Stimulated activated naive CD8-positive, alpha-beta T cell treated with anti-CD3 and anti-CD28 coated beads, Interleukin-15, Interleukin-2, amounts not matched to agents 100 ng/mL and 50 ng/mL, for 24 hours (primary cell): ENCODE data around the gene FBXL16.
A peak's percentile ranks its signal among the peaks of the same experiment; 100 is the strongest.

ENCODE experiments used
- H3K27ac Mint-ChIP-seq: one replicate; pipeline ENCODE4 v1.8.0; 2021; ENCODE audit warnings: mild to moderate bottlenecking, mixed read lengths
- H3K27me3 Mint-ChIP-seq: one replicate; pipeline ENCODE4 v1.8.0; 2021; ENCODE audit warnings: mixed read lengths
- H3K36me3 Mint-ChIP-seq: one replicate; pipeline ENCODE4 v1.8.0; 2021; ENCODE audit warnings: low read depth, mixed read lengths
- H3K4me1 Mint-ChIP-seq: one replicate; pipeline ENCODE4 v1.8.0; 2021; ENCODE audit warnings: low read depth, mixed read lengths
- H3K4me3 Mint-ChIP-seq: one replicate; pipeline ENCODE4 v1.8.0; 2021; ENCODE audit warnings: mild to moderate bottlenecking, mixed read lengths
- H3K9me3 Mint-ChIP-seq: one replicate; pipeline ENCODE4 v1.8.0; 2021; ENCODE audit warnings: mixed read lengths

Gene FBXL16

GRCh38 chr16:728890-729744, 23.5 kb upstream of the FBXL16 start:
- Mint-ChIP-seq H3K27me3 (no peaks in the 10 kb centered on the region), H3K27ac (no peak overlapping the region), H3K9me3 (no peaks in the 10 kb centered on the region), H3K36me3 (no peaks in the 10 kb centered on the region), H3K4me3 (peak overlapping the region; percentile 51), H3K4me1 (no peaks in the 10 kb centered on the region)

- no peaks in the 10 kb centered on the region for H3K9me3 Mint-ChIP-seq
- H3K27ac Mint-ChIP-seq, result no peak overlapping the region
- H3K27me3 Mint-ChIP-seq, result no peaks in the 10 kb centered on the region
- H3K36me3 Mint-ChIP-seq, result no peaks in the 10 kb centered on the region
- H3K4me3 Mint-ChIP-seq, result peak overlapping the region; percentile 51
- H3K4me1 Mint-ChIP-seq, result no peaks in the 10 kb centered on the region
These were observed 22.7 kb upstream of the FBXL16 start for GRCh38 chr16:728131-728889.

DNA sequence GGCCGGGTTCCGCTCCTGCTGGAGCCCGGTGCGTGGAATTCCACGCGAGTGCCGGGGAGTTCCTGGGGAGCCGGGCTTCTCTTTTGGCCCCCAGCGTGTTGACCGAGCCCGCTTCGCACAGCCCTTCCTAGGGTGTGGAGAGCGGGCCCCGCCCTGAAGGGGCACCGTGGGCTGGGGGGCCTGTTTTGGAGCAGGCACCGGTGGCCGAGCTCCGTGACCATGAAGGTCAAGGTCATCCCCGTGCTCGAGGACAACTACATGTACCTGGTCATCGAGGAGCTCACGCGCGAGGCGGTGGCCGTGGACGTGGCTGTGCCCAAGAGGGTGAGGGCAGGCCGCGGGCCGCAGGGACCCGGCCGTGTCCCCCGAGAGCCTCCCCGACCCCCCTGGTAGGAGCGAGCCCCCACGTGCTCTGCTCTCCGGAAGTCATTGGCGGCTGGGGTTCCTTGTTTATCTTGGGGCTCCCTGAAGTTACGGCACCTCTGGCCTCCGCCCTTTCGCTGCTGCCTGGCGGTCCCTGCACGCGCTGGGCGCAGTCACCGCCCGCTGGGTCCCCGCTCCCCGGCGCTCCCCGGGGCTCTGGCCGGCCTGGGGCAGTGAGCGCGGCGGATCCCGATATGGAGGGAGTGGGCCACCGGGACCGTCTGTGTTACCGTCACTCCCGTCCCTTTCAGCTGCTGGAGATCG, 21.8 kb upstream of the FBXL16 start:
- H3K27me3 Mint-ChIP-seq, result no peaks in the 10 kb centered on the region
- no peak overlapping the region for H3K27ac Mint-ChIP-seq
- H3K4me3 Mint-ChIP-seq, result peak overlapping the region; percentile 70
- no peaks in the 10 kb centered on the region for H3K9me3 Mint-ChIP-seq
- no peaks in the 10 kb centered on the region for H3K36me3 Mint-ChIP-seq
- H3K4me1 Mint-ChIP-seq, result peaks cover 6% of the 10 kb centered on the region

- no peaks in the 10 kb centered on the region for H3K9me3 Mint-ChIP-seq
- no peaks in the 10 kb centered on the region for H3K36me3 Mint-ChIP-seq
- H3K27me3 Mint-ChIP-seq, result no peaks in the 10 kb centered on the region
- peak within 1 kb of the TSS; percentile 70 for H3K4me3 Mint-ChIP-seq
- H3K4me1 Mint-ChIP-seq, result peaks cover 11% of the 10 kb centered on the region
- no peak within 1 kb of the TSS for H3K27ac Mint-ChIP-seq
These were observed 21.1 kb upstream of the FBXL16 start, which contains the start of the genes CCDC78 and HAGHL for GRCh38 chr16:726438-727290. Gene CCDC78, minus strand, starts transcription at chr16:726443. Its CDS starts 76 bp downstream, at chr16:726367. Gene HAGHL, plus strand, starts transcription at chr16:727106. Its CDS starts 404 bp downstream, at chr16:727510.

GRCh38 chr16:726188-726437, 20.5 kb upstream of the FBXL16 start:
- no peaks in the 10 kb centered on the region for H3K27me3 Mint-ChIP-seq
- H3K27ac Mint-ChIP-seq, result no peak overlapping the region
- no peaks in the 10 kb centered on the region for H3K9me3 Mint-ChIP-seq
- H3K4me1 Mint-ChIP-seq, result peaks cover 11% of the 10 kb centered on the region
- no peaks in the 10 kb centered on the region for H3K36me3 Mint-ChIP-seq
- no peak overlapping the region for H3K4me3 Mint-ChIP-seq

GRCh38 chr16:725463-726187, 20.0 kb upstream of the FBXL16 start:
- H3K27ac Mint-ChIP-seq, result no peak overlapping the region
- no peaks in the 10 kb centered on the region for H3K36me3 Mint-ChIP-seq
- H3K4me3 Mint-ChIP-seq, result no peak overlapping the region

DNA sequence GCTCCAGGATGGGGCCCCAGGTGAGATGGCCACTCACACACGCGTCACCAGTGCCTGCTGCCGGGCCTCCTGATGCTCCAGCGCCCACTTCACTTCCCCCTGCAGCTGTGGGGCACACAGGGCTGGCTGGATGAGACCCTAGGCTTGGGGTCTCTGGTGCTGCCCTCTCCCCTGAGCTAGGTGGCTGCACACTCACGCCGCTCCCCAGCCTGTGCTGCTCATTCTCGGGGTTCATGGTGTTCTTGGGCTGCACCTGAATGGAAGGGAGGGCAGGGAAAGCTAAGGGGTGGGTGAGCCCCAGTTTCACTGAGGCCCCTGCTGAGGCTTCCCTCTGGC, 19.4 kb upstream of the FBXL16 start:
- Mint-ChIP-seq H3K27ac (no peak overlapping the region), H3K36me3 (no peaks in the 10 kb centered on the region), H3K27me3 (no peaks in the 10 kb centered on the region), H3K4me1 (peaks cover 16% of the 10 kb centered on the region), H3K4me3 (no peak overlapping the region), H3K9me3 (no peaks in the 10 kb centered on the region)

More at GRCh38 chr16:725463-726187, 20.0 kb upstream of the FBXL16 start:
- Mint-ChIP-seq H3K4me1 (peaks cover 11% of the 10 kb centered on the region), H3K27me3 (no peaks in the 10 kb centered on the region), H3K9me3 (no peaks in the 10 kb centered on the region)

DNA sequence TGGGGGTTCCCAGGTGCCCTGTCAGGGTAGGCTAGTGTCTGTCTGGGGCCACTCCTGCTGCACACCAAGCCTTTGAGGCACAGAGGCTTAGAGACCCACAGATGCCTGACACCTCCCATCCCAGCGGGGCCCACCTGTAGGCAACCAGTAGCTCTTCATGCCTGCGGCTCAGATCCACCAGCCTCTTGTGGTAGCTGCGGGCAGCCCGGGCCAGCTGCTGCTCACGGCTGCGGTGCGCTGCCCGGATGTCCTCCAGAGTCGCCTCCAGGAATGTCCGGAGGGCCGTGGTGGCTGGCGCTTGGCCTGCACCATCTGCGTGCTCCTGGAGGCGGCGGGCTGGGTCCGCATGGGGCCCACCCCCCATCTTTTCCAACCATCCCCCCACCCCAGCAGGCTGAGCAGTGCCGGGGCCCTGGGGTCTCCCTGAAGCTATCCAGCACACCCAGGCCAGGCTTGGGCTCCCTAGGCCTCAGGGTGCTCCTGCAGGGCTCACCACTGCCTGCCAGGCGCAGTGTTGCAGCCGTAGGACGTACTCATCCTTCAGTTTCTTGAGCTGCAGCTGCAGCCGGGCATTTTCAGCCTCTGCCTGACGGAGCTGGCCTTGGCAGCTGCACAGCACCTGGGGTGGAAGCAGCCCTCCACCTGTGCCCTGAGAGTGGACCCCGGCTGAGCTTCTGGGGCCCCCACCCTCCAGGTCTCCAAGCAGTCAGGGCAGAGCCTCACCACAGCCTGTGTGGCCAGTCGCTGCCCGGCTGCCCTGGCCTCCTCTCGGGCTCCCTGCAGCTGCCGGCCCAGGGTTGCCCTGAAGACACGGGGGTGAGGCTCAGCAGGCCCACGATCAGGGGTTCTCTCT, 18.8 kb upstream of the FBXL16 start:
- H3K36me3 Mint-ChIP-seq, result no peaks in the 10 kb centered on the region
- H3K9me3 Mint-ChIP-seq, result no peaks in the 10 kb centered on the region
- no peaks in the 10 kb centered on the region for H3K27me3 Mint-ChIP-seq
- no peak overlapping the region for H3K27ac Mint-ChIP-seq
- H3K4me3 Mint-ChIP-seq, result no peak overlapping the region
- H3K4me1 Mint-ChIP-seq, result peaks cover 22% of the 10 kb centered on the region

- H3K27me3 Mint-ChIP-seq, result no peaks in the 10 kb centered on the region
- H3K4me3 Mint-ChIP-seq, result no peak overlapping the region
- no peaks in the 10 kb centered on the region for H3K9me3 Mint-ChIP-seq
- peaks cover 29% of the 10 kb centered on the region for H3K4me1 Mint-ChIP-seq
- no peak overlapping the region for H3K27ac Mint-ChIP-seq
- H3K36me3 Mint-ChIP-seq, result no peaks in the 10 kb centered on the region
These were observed 18.1 kb upstream of the FBXL16 start for GRCh38 chr16:723695-724094.

DNA sequence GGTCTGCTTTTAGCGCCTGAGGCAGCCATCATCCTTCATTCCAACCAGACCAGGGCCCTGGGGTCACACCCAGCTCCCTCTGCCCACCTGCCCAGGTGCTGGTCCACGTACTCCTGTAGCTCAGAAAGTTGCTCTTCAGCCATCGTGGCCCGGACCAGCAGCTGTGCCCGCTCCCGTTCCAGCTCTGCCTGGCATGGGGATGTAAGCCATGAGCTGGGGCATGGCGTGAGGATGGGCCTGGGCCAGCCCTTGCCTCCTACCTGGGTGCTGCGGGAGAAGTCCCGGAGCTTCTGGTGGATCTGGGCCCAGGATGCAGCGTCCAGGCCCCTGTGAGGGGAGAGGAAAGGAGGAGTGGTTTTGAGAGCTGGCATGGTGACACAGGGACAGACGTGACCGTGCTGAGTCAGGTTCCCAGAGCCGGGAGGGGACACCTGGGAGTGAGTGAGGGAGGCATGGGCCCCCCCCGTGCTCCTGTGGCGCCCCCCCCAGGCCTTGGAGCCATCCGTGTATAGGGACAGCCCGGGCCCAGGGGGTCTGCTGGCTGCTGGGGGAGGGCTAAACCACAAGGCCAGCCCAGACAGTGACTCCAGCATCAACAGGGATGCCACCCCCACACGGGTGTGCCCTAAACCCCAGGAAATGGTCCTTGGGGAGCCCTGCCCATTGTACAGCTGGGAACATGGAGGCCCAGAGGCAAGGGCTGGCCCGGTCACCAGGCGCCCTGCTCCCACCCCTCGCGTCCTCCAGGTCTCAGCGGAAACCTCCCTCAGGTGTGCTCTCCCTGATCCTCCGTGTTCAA, 17.4 kb upstream of the FBXL16 start:
- Mint-ChIP-seq H3K4me3 (peak overlapping the region; percentile 45), H3K27me3 (no peaks in the 10 kb centered on the region), H3K4me1 (peaks cover 31% of the 10 kb centered on the region), H3K27ac (no peak overlapping the region), H3K9me3 (no peaks in the 10 kb centered on the region), H3K36me3 (no peaks in the 10 kb centered on the region)

DNA sequence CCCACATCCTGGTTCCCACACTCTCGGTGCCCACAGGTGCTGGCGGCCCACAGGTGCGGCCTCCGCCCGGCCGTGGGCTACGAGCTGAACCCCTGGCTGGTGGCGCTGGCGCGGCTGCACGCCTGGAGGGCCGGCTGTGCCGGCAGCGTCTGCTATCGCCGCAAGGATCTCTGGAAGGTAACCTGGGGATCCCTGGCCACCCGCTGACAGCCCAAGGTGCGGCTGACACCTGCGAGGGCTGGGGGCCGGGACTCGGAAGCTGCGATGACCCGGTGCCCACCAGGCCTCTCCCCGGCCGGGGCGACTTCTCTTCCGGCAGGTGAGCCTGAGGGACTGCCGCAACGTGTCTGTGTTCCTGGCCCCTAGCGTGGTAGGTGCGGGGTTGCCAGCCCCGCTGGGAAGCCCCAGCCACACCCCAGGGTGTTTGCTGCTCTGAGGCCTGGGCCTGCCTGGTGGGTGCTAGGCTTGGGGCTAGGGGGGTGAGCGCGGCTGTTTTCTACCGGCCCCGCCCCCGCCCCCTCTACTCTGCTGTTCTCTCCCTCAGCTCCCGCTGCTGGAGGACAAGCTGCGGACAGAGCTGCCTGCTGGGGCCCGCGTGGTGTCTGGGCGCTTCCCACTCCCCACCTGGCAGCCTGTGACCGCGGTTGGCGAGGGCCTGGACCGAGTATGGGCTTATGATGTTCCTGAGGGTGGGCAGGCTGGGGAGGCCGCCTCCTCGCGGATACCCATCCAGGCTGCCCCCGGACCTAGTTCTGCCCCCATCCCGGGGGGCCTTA, 16.4 kb upstream of the FBXL16 start:
- no peaks in the 10 kb centered on the region for H3K36me3 Mint-ChIP-seq
- H3K4me1 Mint-ChIP-seq, result peaks cover 31% of the 10 kb centered on the region
- H3K9me3 Mint-ChIP-seq, result no peaks in the 10 kb centered on the region
- H3K27ac Mint-ChIP-seq, result peak overlapping the region; percentile 45
- peak overlapping the region; percentile 66 for H3K4me3 Mint-ChIP-seq
- H3K27me3 Mint-ChIP-seq, result no peaks in the 10 kb centered on the region
